A204.1 (cell line): ENCODE results near the gene TBL1XR1.

Source experiments
- FAIRE-seq: peaks from 2 replicates; lab custom pipeline; 2012; peaks lifted over from hg19 to GRCh38; lab: Jason Lieb, UNC

TBL1XR1 gene

DNA sequence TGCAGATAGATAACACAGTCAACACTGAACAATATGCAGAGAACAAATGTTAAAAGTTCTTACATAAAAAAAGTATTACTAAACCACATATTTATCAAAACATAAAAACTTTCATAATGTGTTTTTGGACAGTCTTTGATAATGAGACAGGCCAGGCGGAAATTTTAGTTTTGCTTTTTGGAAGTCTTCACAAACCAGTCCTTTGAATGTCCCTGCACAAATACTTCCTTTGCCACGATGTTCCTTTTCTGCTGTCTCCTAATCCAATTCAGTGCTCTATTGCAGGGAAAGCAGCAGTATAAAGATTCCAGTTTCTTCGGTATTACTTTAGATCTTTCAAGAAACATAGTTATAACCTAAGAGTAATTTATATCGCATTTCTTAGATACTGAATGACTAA lies 135.9 kb downstream of the TBL1XR1 start:
- no peak for FAIRE-seq

DNA sequence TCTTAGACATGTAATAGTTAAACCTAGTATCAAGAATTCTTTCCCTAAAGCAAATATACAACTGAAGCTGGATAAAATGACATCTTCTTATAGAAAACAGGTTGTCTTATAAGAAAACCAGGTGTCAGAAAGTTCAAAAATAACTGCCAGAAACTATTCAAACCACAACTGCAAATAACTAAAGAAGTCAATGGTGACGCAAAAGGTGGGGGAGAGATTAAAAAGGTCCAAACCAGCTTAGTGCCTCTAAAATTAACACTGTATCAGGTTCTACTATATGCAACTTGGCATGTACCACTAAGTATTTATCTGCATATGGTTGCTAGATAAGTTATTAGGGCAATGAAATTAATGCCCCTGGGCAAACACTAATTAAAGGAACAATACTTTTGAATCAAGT lies 136.8 kb downstream of the TBL1XR1 start:
- no peak for FAIRE-seq

DNA sequence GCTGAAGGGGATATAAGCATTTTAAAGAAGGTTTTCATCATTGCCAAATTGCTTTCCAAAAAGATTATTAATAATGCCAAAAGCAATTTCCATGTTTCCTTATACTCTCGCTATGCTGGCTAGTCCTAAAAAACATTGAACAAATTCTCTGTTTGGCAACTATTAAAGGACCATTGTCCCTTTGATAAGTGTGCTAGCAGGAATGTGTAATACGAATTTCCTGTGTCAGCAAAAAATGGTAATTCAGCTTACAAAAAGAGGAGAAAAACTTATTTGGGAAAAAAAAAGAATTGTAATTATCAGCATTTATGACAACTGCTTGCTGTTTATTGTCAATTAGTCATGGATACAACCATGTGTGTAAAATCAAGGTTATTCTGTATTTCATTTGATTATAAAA lies 138.6 kb downstream of the TBL1XR1 start:
- FAIRE-seq = no peak

DNA sequence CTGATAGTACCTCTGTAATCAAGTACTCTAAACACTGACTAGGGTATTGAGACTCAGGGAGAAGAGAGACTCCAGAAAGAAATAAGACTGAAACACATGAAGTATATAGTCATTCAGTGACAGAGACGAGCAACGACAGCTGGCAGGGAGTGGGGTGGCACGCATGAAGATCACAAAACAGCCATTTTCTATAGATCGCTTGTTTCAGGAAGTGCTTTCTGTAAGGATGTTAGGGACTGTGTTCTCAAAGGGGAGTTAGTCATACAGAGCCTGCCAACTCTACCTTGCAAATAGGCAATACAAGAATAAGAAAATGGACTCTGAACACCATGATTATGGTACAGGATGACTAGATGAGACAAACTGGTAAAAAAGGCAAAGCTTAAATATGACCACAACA lies 139.5 kb downstream of the TBL1XR1 start:
- no peak for FAIRE-seq

DNA sequence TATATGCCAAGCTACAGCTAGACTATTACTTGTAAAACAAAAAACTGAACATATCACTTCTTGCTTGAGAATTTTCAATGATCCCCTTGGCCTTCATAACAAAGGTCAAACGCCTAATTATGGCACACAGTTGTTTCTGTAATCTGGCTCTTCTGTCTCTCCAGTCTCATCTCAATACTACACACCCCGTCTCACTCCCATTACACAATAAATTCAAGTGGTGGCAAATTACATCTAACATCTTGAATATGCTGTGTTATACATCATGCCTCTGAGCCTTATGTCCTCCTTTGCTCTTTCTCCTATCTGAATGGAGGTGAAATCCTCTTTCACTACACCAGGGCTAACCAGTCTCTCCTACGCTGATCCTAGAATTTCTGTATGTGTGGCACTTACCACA lies 140.4 kb downstream of the TBL1XR1 start:
- FAIRE-seq = no peak

DNA sequence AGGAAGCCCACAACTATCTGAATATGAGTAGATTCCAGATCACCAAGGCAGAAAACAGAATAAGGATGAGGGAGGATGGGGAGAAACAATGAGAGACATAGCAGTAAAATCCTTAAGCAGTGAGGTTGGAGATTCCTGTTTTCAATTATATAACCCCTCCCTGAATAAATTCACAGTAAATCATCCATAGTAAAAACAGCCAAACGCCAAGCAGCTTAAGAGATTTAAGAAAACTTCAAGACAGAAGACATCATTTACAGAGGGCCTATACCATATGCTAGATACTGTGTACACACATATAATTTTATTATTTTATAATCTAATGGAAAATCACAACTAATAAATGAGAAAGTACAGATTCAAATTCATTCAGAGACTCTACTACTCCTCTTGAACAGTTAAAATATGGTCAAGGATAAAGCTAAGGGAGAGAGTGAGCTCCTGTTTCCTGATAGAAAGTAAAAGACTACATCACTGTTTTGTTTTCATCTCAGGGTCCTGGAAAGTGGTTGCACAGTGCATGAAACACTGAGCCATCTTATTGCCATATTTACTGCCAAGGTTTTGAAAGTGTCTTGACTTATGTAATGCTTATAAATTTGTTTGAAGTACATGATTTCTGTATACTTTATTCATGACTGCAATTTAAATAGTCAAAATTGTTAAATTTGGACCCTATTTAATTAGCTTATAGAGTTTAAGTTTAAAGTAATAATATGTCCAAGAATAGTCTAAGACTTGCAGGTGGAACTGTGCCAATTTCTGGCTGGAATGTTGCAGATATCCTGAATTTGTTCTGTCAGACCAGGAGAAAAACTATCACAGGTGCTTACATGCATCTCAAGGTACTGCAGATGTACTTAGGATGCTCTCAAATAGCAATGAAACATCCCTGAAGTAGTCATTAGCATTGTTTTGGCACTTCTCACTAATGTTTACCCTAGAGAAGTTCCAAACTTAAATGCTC lies 141.4 kb downstream of the TBL1XR1 start:
- FAIRE-seq = no peak

DNA sequence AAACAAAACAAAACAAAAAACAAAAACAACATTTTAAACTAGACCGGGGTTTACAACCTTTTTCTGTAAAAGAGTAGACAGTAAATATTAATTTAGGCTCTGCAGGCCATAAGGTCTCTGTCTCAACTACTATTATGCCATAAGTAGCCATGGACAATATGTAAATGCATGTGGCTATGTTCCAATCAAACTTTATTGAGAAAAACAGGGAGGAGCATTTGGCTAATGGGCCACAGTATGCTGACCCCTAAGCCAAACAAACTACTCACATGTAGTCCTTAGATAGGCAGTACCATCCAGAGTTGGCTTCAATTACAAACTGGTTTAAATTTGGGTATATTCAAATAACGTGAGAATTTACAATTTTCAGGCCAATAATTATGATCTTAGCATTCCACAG lies 144.2 kb downstream of the TBL1XR1 start:
- no peak for FAIRE-seq

DNA sequence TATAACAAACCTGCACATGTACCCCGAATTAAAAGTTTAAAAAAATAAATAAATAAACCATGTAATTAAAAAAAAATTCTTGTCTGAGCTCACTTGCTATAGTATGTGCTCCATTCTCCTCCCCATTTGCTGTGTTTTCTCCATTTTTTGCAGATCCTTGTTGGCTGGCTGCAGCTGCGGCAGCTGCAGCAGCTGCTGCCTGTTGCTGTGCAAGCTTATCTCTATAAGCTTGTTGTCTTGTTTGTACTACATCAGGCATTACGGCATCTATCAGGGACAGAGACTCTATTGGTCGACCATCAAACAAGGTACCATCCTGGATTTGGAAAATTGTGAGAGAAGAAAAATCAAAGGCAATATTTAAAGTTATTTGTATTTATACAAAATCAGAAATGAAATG lies 145.9 kb downstream of the TBL1XR1 start:
- FAIRE-seq = no peak

DNA sequence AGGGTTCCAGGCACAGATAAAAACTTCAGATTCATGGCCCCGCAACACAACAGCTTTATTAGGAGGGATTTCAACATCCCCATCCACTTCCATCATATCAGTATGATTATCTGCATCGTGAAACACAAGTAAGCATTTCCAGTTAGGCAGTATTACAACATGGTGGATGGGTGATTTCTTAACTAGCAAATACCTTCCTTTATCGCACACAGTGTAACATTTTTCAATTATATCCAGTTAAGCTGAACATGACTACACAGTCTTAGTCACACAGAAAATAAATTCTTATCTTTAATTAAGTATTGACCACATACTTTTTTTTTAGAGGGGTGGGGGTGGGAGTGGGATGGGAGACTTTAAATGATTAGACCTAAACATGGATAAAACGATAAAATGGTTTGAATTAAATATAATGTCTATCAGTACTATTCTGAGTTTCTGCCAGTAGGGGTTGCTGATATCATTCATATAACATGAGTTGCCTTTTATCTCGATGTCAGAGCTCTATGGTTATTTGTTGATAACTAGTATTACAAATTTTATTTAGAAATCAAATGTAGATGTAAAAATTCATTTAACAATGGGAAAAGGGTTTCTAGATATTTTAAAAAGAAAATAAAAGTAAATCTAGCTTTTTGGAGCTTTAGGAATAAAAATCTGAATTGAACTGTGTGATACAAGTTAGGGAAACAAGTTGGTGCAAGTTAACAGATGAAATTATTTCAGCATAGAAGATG lies 146.6 kb downstream of the TBL1XR1 start:
- peak; percentile 99 for FAIRE-seq

DNA sequence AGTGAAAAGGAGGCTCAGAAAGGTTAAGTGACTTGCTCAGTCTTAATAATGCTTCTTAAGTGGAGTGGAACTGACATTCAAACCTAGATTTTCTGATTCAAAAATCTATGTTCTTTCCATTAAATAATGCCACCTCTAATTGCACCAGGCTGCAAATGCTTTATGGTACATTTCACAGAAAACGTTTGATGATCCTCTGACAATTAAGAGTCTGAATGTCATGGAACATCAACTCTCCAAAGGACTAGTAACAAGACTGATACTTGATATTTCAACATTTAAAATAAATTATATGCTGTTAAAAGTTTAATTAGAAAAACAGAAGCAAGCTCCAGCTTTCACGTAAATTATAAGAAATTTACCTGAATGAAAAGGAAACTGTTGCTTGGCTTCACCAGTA lies 151.5 kb downstream of the TBL1XR1 start:
- no peak for FAIRE-seq

DNA sequence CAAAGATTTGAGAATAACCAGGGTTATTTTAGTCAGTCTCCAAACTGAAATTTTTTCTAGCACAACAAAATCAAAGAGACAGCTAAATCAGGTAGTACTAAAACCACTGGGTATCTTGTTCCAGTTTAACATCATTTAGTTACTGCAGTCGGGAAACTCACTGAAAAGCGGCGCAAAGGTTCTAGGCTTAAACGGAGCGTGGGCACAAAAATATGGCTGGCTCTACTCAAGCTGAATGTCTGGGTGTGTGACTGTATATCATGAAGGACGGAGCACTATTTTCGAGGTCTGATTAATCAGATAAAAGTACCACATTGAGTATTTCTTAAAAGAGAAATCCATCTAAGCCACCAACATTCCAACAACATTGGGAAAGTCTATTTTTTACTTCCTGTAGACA lies 152.1 kb downstream of the TBL1XR1 start:
- FAIRE-seq = no peak

DNA sequence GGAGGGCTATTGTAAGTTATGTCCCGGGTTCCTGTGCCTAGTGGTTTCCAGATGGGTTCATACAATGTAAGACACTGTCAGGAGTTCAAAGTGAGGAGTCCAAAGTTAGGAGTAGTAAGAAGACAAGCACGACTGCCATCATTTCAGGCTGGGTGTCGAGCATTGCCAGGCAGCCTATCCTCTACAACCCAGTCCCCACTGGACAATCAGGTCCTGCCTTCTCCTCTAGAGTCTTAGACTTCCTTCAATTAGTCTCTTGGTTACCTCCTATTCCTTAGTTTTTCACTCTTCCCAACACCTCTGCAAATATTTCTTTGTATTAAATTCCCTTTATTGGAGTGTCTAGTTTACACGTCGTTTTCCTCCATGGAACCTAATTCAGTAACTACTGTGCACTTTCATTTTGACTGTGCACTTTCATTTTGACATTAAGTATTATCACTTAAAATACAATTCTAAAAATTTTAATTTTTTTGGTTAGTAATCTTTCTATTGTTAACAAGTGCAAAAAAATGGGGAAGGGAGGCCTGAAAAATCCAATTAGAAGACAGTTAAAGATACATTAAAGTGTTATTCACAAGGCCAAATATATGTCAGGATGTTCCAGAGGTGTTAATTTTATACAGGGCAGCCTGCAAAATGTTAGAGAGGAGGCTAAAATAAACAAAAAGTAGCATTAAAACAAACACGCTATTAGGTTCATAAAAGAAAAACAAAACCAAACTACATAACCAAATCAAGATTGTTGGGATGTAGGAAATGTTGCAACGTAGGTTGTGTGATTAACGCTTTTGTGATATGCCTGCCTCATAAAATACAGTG lies 155.3 kb downstream of the TBL1XR1 start:
- no peak for FAIRE-seq

DNA sequence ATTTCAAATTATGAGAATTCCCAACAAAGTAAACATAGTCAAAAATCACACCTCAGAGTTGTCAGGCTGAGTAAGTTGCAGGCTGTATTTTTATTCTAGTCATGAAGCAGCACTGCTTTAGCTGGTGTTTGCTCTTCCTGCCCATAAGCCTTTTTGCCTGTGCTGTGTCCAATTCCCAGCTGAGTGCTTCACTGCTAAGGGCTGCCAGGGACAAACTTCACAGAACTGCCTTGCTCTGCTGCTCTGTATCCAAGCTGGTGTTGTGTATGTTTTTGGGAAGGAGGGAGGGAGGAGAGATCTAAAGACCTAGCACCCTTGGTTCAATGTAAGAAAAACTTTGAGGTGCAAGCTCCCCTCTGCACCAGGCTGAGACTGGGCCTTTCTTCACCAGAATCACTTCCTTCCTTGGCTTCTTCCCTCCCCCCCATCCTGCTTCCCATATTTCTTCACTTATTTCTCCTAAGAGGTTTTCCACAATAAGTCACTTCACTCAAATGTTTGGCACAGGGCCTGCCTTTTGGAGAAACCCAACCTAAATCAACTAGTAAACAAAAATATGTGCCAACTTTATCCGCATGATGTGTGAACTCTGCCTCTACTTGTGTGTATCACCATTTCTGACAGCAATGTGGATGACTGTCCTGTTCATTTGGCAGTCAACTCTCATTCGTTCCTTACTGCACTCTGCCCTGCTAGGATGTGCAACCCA lies 156.1 kb downstream of the TBL1XR1 start:
- no peak for FAIRE-seq

DNA sequence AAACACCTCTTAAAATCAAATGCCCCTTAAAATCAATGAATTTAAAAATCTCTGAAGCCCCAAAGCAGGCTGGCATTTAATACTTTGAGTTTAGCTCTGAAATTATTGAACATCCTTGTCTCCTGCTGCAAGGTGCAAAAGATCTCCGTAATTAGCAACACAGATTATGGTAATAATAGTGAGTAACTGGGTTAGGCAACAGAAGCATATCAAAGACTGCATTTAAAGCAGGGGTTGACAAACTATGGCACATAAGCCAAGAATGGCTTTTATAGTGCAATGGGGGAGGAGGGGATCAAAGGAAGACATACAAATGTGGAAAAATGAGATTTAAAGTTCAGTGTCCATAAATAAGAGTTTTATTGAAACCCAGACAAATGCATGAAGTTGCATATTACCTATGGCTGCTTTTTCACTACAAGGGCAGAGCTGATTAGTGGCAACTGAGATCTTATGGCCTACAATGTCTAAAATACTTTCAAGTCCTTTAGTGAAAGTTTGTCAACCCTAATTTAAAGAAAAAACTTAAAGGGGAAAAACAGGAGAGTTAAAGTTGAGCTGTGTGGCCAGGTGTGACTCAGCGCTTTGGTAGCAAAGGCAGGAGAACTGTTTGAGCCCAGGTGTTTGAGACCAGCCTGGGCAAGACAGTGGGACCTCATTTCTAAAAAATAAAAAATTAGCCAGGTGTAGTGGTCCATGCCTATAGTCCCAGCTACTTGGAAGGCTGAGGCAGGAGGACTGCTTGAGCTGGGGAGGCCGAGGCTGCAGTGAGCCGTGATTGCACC lies 157.6 kb downstream of the TBL1XR1 start:
- FAIRE-seq = no peak

DNA sequence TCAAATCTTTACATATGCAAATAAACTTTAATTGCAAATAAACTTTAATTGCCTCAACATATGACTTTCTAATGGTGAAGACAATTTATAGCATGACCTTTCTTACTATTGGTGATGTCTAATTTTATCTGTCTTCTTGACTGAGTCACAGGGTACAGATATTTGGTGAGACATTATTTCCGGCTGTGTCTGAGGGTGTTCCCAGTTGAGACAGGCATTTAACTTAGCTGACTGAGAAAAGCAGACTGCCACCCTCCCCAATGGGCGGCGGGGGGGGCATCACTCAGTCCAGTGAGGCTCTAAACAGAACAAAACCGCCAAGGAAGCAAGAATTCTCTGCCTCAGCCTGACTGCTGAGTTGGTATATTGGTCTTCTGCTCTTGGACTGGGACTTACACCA lies 160.0 kb downstream of the TBL1XR1 start:
- FAIRE-seq = no peak

DNA sequence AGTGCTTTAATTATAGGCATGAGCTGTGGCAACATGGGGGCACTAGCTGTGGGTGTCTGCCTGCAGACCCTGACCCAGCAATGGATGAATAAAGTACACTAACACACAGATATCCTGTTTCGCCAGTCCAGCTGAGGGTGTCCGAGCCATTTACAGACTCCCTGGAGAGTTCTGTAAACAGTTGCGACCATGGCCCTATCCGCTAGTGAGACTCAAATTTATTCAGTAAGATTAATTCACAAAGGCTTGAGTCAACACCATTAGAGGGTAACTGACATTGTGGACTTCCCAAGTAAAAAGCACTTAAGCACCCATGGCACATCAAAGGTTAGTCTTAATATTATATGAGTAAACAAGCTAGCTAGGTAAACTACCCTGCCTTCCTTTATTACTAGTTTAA lies 161.6 kb downstream of the TBL1XR1 start:
- FAIRE-seq = no peak

DNA sequence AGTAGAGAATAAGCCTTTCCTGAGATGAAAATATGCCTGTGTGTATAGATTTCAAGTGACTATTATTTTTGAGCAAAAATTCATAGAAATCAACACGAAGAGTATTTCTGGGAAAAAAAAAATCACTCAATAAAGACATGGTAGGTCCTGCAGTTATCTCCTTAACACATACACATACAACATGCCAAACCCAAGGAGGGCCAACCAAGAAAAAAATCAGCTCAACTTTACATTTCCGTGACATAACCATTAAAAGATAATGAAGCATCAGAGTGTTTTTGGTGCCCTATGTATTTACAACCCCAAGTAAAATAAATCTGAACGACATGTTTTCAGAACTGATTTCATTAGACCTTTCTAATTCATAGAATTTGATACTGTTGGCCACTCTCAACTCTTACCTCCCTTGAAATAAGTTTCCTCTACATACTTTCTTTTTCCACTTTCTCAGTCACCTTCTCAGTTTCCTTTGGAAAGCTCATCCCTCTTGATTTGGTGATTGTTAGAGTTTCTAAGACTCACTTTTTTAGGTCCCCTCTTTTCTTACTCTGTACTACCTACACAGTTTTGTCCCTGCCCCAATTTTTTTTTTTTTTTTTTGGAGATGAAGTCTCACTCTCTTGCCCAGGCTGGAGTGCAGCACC lies 162.3 kb downstream of the TBL1XR1 start:
- FAIRE-seq = no peak

DNA sequence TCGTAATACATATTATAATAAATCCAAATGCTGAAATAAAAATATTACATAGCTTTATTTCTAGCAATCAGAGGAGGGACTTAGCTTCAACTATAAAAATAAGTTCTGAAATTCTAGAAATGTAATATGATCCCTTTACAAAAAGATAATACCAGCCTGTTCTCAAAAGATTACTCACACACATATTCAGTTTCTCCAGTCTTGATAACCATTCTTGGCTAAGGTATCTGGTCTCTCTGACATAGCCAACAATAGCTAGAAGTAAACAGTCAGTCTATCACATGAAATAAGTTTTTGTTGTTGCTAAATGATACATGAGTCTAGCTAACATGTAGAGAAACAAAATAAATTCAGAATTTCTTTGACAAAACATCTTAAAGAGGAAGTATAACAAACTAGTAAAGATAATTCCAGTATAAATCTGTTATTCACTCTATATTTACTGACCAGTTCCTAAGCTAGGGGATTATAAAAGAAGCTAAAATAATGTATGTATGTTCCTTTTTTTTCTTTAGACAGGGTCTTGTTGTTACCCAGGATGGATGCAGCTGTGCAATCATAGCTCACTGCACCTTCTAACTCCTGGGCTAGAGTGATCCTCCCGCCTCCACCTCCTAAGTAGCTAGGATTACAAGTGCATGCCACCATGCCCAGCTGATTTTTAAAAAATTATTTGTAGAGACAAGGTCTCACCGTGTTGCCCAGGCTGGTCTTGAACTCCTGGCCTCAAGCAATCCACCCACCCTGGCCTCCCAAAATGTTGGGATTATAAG lies 170.6 kb downstream of the TBL1XR1 start:
- no peak for FAIRE-seq

DNA sequence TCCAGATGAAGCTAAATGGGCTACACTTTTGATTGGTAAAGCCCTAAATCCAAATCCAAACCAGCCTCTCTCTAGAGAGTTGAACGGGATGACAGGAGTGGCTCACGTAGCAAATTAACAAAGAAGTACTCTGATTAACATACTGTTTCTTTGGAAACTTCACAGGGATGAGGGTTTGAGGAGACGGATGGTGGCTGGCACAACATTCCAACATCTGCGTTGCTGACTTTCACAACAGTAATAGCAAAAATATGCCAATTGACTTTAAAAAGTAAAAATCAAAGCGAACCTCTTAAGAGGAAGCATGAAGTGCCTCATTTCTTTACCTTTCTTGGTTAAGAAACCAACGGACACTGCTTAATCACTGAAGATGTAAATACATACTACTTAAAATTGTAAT lies 181.4 kb downstream of the TBL1XR1 start:
- FAIRE-seq = no peak
